AG09309 (cell line): Measurements from ENCODE around the gene TRAPPC14.
A peak's percentile ranks its signal among the peaks of the same experiment; 100 is the strongest.
"Not testable (repeated sequence)": the region's sequence is repeated elsewhere in the genome, so short reads cannot be mapped to it uniquely, and the experiment has no call there.

Experiments used
- DNase-seq: peaks from one replicate; pipeline ENCODE4 v3.0.0-alpha.2; 2010; ENCODE audit warnings: low read depth
- H3K4me3 ChIP-seq: 2 replicates; pipeline ENCODE4 v1.5.1; 2011; ENCODE audit warnings: mild to moderate bottlenecking, low read depth, low read length, moderate library complexity; ENCODE audit not compliant: control insufficient read depth
- TF ChIP-seq, protein P1 (sequence below): IDR thresholded peaks from 2 replicates; pipeline ENCODE4 v1.5.1; 2011; ENCODE audit warnings: mild to moderate bottlenecking, low read depth, low read length, inconsistent platforms; ENCODE audit not compliant: insufficient read depth, control insufficient read depth; ENCODE audit errors: missing control alignments

Gene TRAPPC14

DNA sequence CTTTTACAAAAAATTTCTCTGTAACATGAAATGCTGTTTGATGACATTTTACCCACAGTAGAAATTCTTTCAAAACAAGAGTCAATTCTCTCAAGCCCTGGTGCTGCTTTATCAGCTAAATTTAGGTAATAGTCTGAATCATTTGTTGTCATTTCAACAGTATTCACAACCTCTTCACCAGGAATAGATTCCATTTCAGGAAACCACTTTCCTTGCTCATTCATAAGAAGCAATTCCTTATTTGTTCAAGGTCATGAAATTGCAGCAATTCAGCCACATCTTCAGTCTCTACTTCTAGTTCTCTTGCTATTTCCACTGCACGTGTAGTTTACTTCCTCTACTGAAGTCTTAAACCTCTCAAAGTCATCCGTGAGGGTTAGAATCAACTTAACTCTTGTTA, 33.3 kb upstream of the TRAPPC14 start:
- H3K4me3 ChIP-seq: no peak overlapping the region
- peak; percentile 63 for DNase-seq
- TF ChIP-seq, protein P1, sequence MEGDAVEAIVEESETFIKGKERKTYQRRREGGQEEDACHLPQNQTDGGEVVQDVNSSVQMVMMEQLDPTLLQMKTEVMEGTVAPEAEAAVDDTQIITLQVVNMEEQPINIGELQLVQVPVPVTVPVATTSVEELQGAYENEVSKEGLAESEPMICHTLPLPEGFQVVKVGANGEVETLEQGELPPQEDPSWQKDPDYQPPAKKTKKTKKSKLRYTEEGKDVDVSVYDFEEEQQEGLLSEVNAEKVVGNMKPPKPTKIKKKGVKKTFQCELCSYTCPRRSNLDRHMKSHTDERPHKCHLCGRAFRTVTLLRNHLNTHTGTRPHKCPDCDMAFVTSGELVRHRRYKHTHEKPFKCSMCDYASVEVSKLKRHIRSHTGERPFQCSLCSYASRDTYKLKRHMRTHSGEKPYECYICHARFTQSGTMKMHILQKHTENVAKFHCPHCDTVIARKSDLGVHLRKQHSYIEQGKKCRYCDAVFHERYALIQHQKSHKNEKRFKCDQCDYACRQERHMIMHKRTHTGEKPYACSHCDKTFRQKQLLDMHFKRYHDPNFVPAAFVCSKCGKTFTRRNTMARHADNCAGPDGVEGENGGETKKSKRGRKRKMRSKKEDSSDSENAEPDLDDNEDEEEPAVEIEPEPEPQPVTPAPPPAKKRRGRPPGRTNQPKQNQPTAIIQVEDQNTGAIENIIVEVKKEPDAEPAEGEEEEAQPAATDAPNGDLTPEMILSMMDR: no peak

DNA sequence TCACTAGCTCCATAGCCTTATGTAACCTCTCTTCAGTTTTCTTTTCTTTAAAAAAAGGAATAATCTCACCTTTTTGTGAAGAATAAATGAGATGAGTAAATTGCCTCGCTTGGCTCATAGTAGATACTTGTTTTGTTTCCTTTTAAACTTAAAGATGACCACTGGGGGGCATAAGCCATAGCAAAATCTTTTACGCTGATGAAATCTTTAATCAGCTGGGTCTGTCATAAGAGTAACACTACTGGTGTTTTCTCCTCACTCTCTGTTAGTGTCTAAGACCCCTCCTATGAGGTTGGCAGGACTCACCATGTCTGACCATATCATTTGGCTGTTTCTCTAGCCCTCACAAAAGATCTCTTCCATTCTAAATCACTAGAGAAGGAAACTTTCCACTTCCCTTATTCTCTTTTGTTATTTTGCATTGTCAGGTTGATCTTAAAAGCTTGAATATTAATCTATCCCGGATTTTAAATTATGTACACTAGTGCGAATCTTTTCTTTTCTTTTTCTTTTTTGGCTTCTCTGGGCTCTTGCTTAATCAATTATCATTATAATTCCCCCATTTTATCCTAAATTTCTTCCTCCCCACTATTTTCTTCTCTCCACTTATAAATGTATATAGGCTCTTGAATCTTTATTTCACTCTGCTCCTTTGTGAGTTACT, 31.7 kb upstream of the TRAPPC14 start:
- no peak for DNase-seq
- no peak overlapping the region for H3K4me3 ChIP-seq
- TF ChIP-seq, protein P1: peak; percentile 47

- no peak overlapping the region for H3K4me3 ChIP-seq
Observed at GRCh38 chr7:100189061-100189460, 30.5 kb upstream of the TRAPPC14 start.

DNA sequence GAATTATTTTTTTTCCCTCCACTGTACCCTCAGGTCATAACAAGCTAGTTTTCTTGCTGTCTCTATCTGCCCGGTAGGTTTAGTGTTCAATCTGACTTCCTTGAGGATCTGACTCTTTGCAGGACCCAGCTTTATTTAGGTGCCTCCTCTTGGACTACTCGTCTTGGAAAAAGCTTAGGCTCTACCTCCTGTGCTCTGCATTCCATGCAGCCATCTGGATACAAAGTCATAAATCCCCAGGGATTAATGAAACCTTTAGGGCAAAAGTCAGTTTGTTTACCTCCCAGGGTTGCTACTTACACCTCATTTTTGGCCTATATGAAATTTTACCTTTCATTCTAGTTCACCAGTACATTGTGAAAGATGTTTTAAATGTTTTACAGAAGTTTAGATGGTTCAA, 27.2 kb upstream of the TRAPPC14 start:
- H3K4me3 ChIP-seq: no peak overlapping the region
- no peak for DNase-seq
- TF ChIP-seq, protein P1: no peak

More at GRCh38 chr7:100189061-100189460, 30.5 kb upstream of the TRAPPC14 start:
- TF ChIP-seq, protein P1: no peak
- DNase-seq: no peak

GRCh38 chr7:100183090-100183489, 24.6 kb upstream of the TRAPPC14 start:
- DNase-seq, H3K4me3 ChIP-seq: not testable (repeated sequence)

DNA sequence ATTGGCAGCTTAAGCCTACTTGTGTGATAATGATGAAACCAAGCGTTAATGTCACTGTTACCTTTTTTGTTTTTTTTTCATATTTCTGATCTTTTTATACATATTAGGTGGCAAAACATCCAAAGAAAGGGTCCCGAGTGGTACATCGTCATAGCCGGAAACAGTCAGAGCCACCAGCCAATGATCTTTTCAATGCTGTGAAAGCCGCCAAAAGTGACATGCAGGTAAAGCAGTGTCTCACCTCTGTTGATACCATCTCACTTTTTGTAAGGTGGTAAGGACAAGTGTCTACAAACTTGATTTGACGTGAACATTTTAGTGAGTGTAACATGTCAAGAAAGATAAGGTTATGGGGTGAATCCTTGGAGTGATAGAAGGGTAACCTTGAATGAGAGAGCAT, 24.1 kb upstream of the TRAPPC14 start:
- not testable (repeated sequence) for DNase-seq, H3K4me3 ChIP-seq

DNA sequence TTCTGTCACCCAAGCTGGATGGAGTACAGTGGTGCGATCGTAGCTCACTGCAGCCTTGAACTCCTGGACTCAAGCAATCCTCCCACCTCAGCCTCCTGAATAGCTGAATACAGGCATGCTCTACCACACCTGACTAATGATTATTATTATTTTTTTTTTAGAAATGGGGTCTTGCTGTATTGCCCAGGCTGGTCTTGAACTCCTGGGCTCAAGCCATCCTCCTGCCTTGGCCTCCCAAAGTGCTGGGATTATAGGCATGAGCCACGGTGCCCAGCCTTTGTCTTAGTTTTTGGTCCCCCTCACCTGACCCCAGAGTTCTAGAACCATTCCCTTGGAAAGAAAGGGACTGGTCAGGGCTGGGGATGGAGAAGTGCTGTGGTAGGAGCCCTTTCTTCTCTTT, 21.6 kb upstream of the TRAPPC14 start:
- not testable (repeated sequence) for DNase-seq, H3K4me3 ChIP-seq

DNA sequence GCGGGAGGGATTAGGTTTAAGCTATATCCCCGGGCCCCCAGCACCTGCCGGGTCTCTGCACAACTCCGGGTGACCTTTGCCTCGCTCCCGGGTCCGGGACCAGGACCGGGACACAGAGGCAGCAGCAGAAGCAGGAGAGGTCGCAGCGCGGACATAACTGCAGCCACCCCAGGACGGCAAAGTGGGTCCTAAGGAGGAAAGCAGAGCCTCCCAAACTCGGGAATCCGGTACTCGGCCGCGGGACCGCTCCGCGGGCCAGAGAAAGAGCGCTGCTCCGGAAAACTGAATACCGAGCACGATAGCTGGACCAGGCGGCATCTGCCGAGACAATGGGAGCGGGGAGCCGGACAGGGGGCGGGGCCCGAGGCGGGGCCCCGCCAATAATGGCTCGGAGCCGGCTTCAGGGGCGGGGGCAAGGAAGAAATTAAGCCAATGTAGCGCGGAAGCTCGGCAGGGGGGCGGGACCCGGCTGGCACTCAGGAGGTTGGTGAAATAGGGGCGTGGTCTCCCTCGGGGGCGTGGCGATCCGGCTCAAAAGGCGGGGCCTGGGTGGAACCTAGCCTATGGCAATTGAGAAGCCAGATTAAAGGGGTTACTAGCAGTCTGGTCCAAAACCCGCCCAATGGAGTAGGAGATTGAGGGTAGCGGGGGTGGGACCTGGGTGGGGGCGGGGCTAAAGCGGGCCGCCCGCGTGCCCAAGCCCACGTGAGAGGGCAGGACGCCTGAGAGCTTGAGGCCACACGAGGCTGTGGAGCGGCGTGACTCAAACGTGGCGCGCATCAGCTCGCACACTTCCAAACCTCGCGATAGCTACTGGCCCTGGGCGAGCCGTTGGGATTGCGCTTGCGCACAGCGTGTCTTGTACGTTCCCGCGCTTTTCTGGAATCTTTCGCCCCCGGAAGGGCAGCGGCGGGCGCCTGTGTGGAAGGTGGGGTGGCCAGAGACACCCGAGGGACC, 18.8 kb upstream of the TRAPPC14 start, which contains the start of the genes GPC2 and STAG3:
Gene GPC2 (minus strand): TSS at position 337 of the 957 bp plus-strand sequence. CDS start 182 bp downstream, at position 155.
Gene STAG3 (plus strand): TSS at position 874 of the 957 bp plus-strand sequence. CDS start 2,639 bp downstream, outside the sequence.
- DNase-seq: peak; percentile 76
- H3K4me3 ChIP-seq: peak within 1 kb of the TSS; percentile 78
- TF ChIP-seq, protein P1: no peak
